Uterus (tissue), 4 donors: ENCODE measurements around the gene C1QTNF4. TPM values are rescaled to one million over a fixed set of nuclear protein-coding genes. Genes with fewer than 3 reads are reported as not detected.

Experiments used
- DNase-seq, 2 donors: peaks; one replicate each; pipeline ENCODE4 v3.0.0-alpha.2; 2019 to 2020
- H3K27ac ChIP-seq, 2 donors: fragments of 200-600 bp; sonication (generic); 1 replicate in 1 of 2; 2 replicates in 1 of 2; pipeline ENCODE4 v1.5.1; 2016 to 2018
- H3K27me3 ChIP-seq, 2 donors: fragments of 200-600 bp; sonication (generic); one replicate each; pipeline ENCODE4 v1.5.1; 2018 to 2019; ENCODE audit warnings: control low read depth in 1 of 2
- H3K36me3 ChIP-seq, 2 donors: fragments of 200-600 bp; sonication (generic); one replicate each; pipeline ENCODE4 v1.5.1; 2019; ENCODE audit warnings: control low read depth in 1 of 2
- H3K4me1 ChIP-seq, 2 donors: fragments of 200-600 bp; sonication (generic); one replicate each; pipeline ENCODE4 v1.5.1; 2018 to 2019; ENCODE audit warnings: control low read depth in 1 of 2
- H3K4me3 ChIP-seq, 2 donors: fragments of 200-600 bp; sonication (generic); 1 replicate in 1 of 2; 2 replicates in 1 of 2; pipeline ENCODE4 v1.5.1; 2018 to 2019; ENCODE audit warnings: mild to moderate bottlenecking in 1 of 2
- H3K9me3 ChIP-seq, 2 donors: fragments of 200-600 bp; sonication (generic); one replicate each; pipeline ENCODE4 v1.5.1; 2019; ENCODE audit warnings: control low read depth in 1 of 2
- CTCF ChIP-seq, 4 experiments: fragments of 200-600 bp in 2 of 4; fragments of 450-650 bp in 2 of 4; sonication (generic) in 2 of 4; IDR thresholded peaks; one replicate each; pipeline ENCODE4 v1.5.1; 2016 to 2019; ENCODE audit warnings: antibody characterized with exemption in 4 of 4, mild to moderate bottlenecking in 2 of 4, moderate library complexity in 1 of 4
- POLR2A ChIP-seq, 2 donors: fragments of 450-650 bp; IDR thresholded peaks; one replicate each; pipeline ENCODE4 v1.6.1; 2016; ENCODE audit warnings: antibody characterized with exemption in 2 of 2, mild to moderate bottlenecking in 1 of 2, moderate library complexity in 1 of 2
- intact Hi-C: fragments of 100-400 bp; cut with DNase I; formaldehyde crosslinking; loops from one replicate; pipeline ENCODE4 v1.15.1; 2023; ENCODE audit warnings: low total_unique reads
- total RNA-seq, 4 donors: library from RNA; depleted of rRNA in 3 of 4; stranded (reverse); fragments of >200 nt in 3 of 4; gene quantifications; one replicate each; pipeline versions ENCODE4 v1.1.0 to v1.2.4, GENCODE V29; 2014 to 2023
- donor health status: DM: yes; HTN: yes; CAD: no.

C1QTNF4 gene
- total RNA-seq, 4 donors from 2014 or later: 5.0 to 15.4 (median 14.8) TPM

- no peak for DNase-seq
- intact Hi-C loops: no loop called here
- no peak for TF ChIP-seq CTCF (IDR thresholded peaks at IDR 0.05)
- no peak for TF ChIP-seq POLR2A (IDR thresholded peaks at IDR 0.05)
- Histone ChIP-seq H3K4me1 (no peaks in the 10 kb centered on the region), H3K9me3 (no peaks in the 10 kb centered on the region), H3K4me3 (no peak overlapping the region), H3K36me3 (no peaks in the 10 kb centered on the region), H3K27me3 (no peaks in the 10 kb centered on the region), H3K27ac (peak overlapping the region in 1 of 2 donors; percentile 37)
These were observed 21.4 kb downstream of the C1QTNF4 start for GRCh38 chr11:47572715-47573255.

GRCh38 chr11:47571895-47572294 lies 22.3 kb downstream of the C1QTNF4 start:
- Histone ChIP-seq H3K4me3 (no peak overlapping the region), H3K9me3 (no peaks in the 10 kb centered on the region), H3K36me3 (no peaks in the 10 kb centered on the region), H3K27ac (no peak overlapping the region), H3K4me1 (no peaks in the 10 kb centered on the region), H3K27me3 (no peaks in the 10 kb centered on the region)
- no peak for DNase-seq
- TF ChIP-seq POLR2A (IDR thresholded peaks at IDR 0.05) (no peak), CTCF (IDR thresholded peaks at IDR 0.05) (no peak)
- intact Hi-C loops: no loop called here

- TF ChIP-seq POLR2A (IDR thresholded peaks at IDR 0.05) (no peak), CTCF (IDR thresholded peaks at IDR 0.05) (no peak)
- intact Hi-C loops: no loop called here
- Histone ChIP-seq H3K36me3 (no peaks in the 10 kb centered on the region), H3K4me3 (no peak overlapping the region), H3K4me1 (no peaks in the 10 kb centered on the region), H3K27ac (no peak overlapping the region), H3K9me3 (no peaks in the 10 kb centered on the region), H3K27me3 (no peaks in the 10 kb centered on the region)
- DNase-seq: no peak
These were observed 22.9 kb downstream of the C1QTNF4 start for GRCh38 chr11:47571357-47571729.

GRCh38 chr11:47570651-47571356 lies 23.4 kb downstream of the C1QTNF4 start:
- no peaks in the 10 kb centered on the region for H3K9me3 ChIP-seq
- no peak overlapping the region for H3K27ac ChIP-seq
- H3K4me3 ChIP-seq: no peak overlapping the region
- intact Hi-C loops: no loop called here
- no peaks in the 10 kb centered on the region for H3K27me3 ChIP-seq
- DNase-seq: no peak
- H3K36me3 ChIP-seq: no peaks in the 10 kb centered on the region
- H3K4me1 ChIP-seq: no peaks in the 10 kb centered on the region
- TF ChIP-seq CTCF (IDR thresholded peaks at IDR 0.05) (no peak), POLR2A (IDR thresholded peaks at IDR 0.05) (no peak)

GRCh38 chr11:47569646-47570045 lies 24.6 kb downstream of the C1QTNF4 start:
- TF ChIP-seq POLR2A (IDR thresholded peaks at IDR 0.05) (no peak), CTCF (IDR thresholded peaks at IDR 0.05) (no peak)
- intact Hi-C loops: no loop called here
- no peak for DNase-seq
- Histone ChIP-seq H3K4me1 (peaks cover 5% of the 10 kb centered on the region in 2 donors), H3K9me3 (no peaks in the 10 kb centered on the region), H3K4me3 (no peak overlapping the region), H3K36me3 (no peaks in the 10 kb centered on the region), H3K27ac (no peak overlapping the region), H3K27me3 (no peaks in the 10 kb centered on the region)
